Lower lobe of right lung (tissue), 2 donors: ENCODE data around the gene HSD17B3. TPM values are rescaled to one million over a fixed set of nuclear protein-coding genes. Genes with fewer than 3 reads are reported as not detected.

ENCODE experiments used
- ATAC-seq, 2 donors: fragments of 200-7000 bp; cut with Tn5 transposase; one replicate each; pipeline ENCODE4 v1.9.1; 2020 to 2022; ENCODE audit warnings: mild to moderate bottlenecking in 2 of 2, moderate library complexity in 2 of 2
- DNase-seq: peaks from one replicate; pipeline ENCODE4 v3.0.0-alpha.2; 2020
- H3K27ac ChIP-seq: fragments of 200-600 bp; one replicate; pipeline ENCODE4 v1.8.0; 2022
- H3K27me3 ChIP-seq: fragments of 200-600 bp; one replicate; pipeline ENCODE4 v1.8.0; 2022; ENCODE audit warnings: low read depth
- H3K36me3 ChIP-seq: fragments of 200-600 bp; one replicate; pipeline ENCODE4 v1.8.0; 2022; ENCODE audit warnings: mild to moderate bottlenecking
- H3K4me1 ChIP-seq: fragments of 200-600 bp; one replicate; pipeline ENCODE4 v1.8.0; 2022
- H3K4me3 ChIP-seq: fragments of 200-600 bp; one replicate; pipeline ENCODE4 v1.8.0; 2022; ENCODE audit warnings: mild to moderate bottlenecking
- H3K9me3 ChIP-seq: fragments of 200-600 bp; one replicate; pipeline ENCODE4 v1.8.0; 2022
- CTCF ChIP-seq: fragments of 200-600 bp; IDR thresholded peaks from one replicate; pipeline ENCODE4 v1.8.0; 2022; ENCODE audit warnings: antibody characterized with exemption, mild to moderate bottlenecking
- intact Hi-C: fragments of 100-400 bp; cut with DNase I; formaldehyde crosslinking; loops from one replicate; pipeline ENCODE4 v1.11.0; 2022
- total RNA-seq: library from RNA; stranded (reverse); fragmentation: NEBNext Ultra II Directional; extraction: Animal tissue kit (Norgen Biotek cat#: 25700); gene quantifications from one replicate; pipeline ENCODE4 v1.2.1, GENCODE V29; 2021
- donor health status: DM: no; HTN: yes; CAD: no; lungs with severe emphysema.

The HSD17B3 gene
- total RNA-seq, 1 donor from 2014 or later, result 1.1 TPM

GRCh38 chr9:96185518-96186156, 116.3 kb downstream of the HSD17B3 start:
- Histone ChIP-seq H3K9me3 (peaks cover 12% of the 10 kb centered on the region), H3K27me3 (no peaks in the 10 kb centered on the region), H3K27ac (peak overlapping the region; percentile 73), H3K4me3 (no peak overlapping the region), H3K36me3 (no peaks in the 10 kb centered on the region), H3K4me1 (peaks cover 9% of the 10 kb centered on the region)
- ATAC-seq (peak; percentile 57 to 71), DNase-seq (peak; percentile 84)
- TF ChIP-seq CTCF, result no peak
- intact Hi-C loops, result no loop called here

Other genes starting within 250 kb of the HSD17B3 start
- gene SLC35D2, start 81.5 kb upstream of the HSD17B3 start, total RNA-seq, result 32.4 TPM
- 1.1 TPM for gene ZNF367, start 116.2 kb upstream of the HSD17B3 start, total RNA-seq
- gene HABP4, start 148.0 kb upstream of the HSD17B3 start, total RNA-seq, result 9.8 TPM